NCI-H2107 treated with DMSO at 0.1 percent for 48 hours (cell line): ENCODE data around the gene RABIF.

Experiments
- DNase-seq: peaks from one replicate; lab custom pipeline; 2025; ENCODE audit not compliant: unreplicated experiment; lab: John Stamatoyannopoulos, UW

The RABIF gene

GRCh38 chr1:202879128-202879527 is 9.8 kb downstream of the RABIF start:
- no peak for DNase-seq

DNA sequence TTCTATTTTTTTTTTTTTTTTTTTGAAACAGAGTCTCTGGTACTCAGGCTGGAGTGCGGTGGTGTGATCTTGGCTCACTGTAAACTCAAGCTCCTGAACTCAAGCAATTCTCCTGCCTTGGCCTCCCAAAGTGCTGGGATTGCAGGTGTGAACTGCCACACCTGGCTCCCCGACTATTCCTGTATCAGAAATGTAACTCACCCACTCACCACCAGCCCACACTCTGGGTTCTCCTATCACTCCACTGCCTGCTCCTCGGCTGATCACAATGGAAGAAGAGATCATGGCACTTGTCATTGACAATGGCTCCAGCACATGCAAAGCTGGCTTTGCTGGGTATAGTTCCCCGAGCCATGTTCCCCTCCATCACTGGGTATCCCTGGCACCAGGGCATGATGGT is 15.9 kb downstream of the RABIF start:
- DNase-seq = no peak

DNA sequence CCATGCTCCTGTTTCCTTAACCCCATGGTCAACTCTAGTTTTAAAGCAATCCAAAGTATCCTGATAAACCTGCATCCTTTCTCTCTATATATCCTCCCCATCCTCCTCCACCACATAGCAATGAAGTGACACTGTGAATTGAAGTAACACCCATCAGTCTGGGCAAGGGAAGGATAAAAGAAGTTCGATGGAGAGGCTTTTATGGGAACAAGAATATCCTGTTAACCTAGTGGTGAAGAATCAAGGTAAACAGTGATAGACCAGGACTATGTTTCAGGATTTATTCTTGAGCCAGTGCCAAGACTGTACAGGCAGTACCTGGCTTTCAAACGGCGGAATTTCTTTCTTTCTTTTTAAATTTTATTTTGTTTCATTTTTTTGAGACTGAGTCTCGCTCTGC is 17.6 kb downstream of the RABIF start:
- no peak for DNase-seq

DNA sequence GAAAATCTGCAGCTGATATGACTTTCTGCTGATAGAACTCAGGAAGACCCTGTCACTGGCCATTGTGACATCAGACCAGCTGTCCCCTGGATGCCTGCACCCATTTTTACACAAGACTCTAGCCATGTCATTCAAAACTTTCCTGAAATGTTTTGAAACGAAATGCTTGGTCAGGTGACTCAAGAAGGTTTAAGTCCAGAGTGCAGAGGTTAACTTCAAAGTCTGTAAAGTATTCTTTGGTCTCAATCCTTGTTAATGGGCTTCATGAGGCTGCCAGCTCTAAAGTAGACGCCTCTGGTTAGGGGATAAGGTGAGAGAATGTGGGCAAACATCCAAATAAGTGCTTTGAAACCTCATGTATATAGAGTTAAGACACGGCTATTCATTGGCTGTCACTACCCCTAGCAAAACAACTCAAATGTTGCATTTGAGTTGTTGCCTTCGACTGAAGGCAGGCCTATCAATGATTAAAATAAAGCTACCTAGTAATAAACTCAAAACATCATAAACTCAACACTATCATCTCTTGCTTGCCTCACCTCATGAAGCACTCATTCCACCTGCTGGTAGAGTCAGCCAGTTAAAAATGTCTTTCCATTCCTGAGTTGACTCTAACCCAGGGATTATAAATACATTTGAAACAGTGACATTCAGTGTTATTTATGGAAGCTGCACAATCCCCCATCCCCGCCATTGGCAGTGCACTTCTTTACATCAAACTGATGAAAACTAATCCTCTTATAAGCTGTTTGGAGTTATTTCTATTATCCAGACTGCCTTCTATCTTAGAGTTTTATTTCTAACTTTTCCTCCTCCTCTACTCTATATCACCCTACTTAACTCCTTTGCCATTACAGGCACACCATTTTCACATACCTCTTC is 26.0 kb downstream of the RABIF start:
- DNase-seq = no peak

DNA sequence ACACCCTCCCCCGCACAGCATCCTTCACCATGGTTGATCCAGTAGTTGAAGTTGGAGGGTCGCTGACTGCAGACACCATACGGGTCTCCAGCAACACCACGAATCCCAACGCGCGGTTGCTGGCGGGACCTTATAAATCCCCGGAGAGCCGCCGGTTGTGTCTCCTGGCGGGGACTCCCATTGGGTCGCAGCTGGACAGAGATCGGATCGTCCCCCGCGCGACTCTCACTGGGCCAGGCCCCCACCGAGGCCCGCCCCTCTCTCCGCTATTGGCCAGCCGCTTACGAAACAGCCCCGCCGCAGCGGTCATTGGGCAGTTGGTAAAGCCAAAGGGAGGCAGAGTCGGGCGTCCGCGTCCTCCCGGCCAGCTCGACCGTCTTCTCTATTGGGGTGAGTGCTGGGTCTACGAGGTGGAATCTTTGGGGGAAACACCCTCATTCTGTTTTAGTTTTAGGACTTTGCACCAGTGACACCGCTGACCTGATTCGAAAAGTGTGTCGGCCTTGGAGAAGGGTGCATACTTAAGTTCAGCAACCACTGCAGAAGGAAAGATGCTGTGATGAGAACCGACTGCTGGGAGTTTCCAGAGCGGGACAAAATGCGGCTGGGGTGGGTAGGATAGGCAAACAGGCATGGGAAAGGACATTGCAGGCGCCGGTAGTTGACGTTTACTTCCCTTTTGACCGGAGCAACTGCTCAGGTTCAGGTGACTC is 27.4 kb downstream of the RABIF start:
- peak; percentile 88 for DNase-seq

DNA sequence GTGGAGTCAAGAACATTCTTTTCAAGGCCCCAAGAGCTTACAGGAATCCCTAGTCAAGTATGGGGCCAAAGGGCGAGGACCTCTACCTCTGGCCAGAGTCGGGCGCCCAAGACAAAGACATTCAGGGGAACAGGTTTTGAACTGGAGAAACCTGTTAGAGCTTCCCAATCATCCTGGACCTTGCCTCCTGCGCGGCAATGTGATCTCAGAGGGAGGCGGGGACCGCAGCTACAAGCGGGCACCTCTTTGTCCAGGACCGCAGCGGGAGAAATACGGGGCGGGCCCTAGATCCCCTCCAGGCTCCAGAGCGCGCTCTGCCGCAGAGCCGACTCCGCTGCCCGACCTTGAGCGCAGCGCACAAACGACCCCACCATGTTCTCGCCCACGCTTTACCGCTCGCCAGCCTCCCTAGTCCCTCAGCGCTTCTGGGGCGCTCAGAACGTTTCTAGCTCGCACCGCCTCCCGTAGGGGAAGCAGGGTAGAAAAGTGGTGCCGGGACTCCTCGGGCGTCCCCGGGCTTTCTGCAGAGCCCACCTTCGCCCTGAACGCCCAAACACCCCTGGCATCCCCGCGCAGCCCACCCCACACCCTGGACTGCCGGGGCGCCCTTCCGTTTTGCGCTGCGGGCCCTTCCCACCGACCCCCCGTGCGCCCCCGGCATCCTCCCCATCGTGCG is 28.1 kb downstream of the RABIF start:
- peak; percentile 48 for DNase-seq

DNA sequence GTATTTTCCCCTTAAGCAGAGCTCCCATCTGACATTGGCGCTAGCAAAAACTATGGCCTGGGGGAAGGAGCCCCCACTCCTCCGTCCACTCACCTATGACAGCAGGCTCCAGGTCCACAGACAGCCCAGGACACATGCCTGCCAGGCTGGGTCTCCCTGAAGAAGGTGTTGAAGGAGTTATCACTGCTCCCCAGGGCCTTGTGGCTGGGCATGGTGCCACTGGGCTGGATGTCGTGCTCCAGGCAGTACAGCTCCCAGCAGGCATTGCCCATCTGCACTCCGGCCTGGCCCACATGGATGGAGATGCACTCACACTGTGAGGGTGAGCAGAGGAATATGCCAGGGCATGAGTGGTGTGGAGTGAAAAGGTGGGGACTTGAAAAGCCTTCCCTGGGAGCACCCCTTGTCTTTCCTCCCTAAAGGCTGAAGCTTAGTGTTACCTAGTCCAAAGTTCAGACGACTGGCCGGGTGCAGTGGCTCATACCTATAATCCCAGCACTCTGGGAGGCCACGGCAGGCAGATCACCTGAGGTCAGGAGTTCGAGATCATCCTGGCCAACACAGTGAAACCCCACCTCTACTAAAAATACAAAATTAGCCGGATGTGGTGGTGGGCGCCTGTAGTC is 30.0 kb downstream of the RABIF start:
- DNase-seq = no peak

- no peak for DNase-seq
Measured at GRCh38 chr1:202858331-202858730, 30.6 kb downstream of the RABIF start.

GRCh38 chr1:202857136-202857610 is 31.8 kb downstream of the RABIF start:
- DNase-seq = no peak

GRCh38 chr1:202856014-202856413 is 32.9 kb downstream of the RABIF start:
- DNase-seq = no peak

- no peak for DNase-seq
Measured at GRCh38 chr1:202854787-202855186, 34.2 kb downstream of the RABIF start.

DNA sequence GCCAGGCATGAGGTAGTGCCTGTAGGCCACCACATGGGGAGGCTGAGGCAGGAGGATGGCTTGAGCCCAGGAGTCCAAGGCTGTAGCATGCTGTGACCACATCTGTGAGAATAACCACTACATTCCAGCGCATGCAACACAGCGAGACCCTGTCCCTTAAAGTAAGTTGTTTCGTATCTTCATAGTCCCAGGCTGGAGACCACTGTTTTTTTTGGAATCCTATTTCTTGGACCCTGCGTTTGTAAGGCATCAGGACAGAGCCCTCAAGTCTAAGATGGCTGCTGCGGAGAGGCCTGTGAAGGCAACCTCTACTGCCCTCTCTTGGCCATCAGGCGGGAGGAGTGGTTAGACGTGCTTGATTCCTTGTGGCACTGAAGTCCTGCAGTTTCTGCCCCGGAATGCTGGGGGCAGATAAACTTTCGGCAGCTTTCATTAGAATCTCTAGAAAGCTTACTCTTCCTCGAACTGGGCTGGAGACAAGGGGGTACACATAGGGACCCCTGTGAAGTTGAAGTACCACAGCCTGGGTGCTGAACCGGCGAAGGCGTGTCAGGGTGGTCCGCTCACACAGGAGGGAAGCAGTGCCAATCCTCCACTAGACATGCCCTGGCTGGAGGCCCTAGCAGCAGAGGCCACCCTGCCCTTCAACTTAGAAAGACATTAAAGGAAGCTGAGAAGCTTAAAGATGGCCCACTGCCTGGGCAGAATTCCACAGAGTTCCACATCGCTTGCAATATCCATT is 36.6 kb downstream of the RABIF start:
- DNase-seq = no peak

GRCh38 chr1:202850593-202851362 is 38.2 kb downstream of the RABIF start:
- no peak for DNase-seq

DNA sequence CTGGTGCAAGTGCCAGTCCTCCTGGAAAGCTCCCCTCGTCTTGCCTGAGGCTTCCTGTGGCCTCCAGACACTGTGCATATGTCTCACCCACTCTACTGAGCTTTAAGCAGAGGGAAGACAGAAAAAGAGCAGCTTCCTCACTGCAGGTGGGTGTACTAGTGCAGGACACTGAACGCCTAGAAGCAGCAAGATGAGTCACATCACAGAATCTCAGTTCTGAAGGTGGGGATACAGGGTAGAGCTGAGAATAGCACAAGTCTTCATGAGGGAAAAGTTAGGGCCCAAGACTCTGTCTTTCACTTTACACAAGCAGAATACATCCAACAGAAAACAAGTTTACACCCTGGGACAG is 40.8 kb downstream of the RABIF start:
- DNase-seq = no peak

GRCh38 chr1:202844935-202845334 is 44.0 kb downstream of the RABIF start:
- no peak for DNase-seq

- DNase-seq = no peak
Measured at GRCh38 chr1:202844259-202844658, 44.7 kb downstream of the RABIF start.

- DNase-seq = no peak
Measured at GRCh38 chr1:202843081-202843480, 45.9 kb downstream of the RABIF start.

DNA sequence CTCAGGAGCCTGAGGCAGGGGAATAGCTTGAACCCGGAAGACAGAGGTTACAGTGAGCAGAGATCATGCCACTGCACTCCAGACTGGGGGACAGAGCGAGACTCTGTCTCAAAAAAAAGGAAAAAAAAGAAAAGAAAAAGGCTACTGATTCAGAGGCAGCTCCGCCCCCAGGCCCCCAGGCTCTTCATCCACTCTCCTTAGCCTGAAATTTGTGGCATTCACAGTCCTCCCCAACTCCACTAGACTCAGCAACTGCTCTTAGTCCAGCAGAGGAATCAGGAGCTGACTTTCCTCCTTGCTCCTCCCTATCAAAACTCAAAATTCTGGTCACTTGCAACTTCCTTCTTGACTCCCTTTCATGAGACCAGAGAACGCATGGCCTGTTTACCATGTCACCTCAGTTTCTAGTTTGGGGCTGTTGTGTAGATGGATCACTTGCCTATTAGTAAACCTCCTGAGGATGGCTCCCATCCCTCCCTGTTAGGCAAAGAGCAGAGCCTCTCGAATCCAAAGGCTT is 51.1 kb downstream of the RABIF start:
- DNase-seq = no peak

DNA sequence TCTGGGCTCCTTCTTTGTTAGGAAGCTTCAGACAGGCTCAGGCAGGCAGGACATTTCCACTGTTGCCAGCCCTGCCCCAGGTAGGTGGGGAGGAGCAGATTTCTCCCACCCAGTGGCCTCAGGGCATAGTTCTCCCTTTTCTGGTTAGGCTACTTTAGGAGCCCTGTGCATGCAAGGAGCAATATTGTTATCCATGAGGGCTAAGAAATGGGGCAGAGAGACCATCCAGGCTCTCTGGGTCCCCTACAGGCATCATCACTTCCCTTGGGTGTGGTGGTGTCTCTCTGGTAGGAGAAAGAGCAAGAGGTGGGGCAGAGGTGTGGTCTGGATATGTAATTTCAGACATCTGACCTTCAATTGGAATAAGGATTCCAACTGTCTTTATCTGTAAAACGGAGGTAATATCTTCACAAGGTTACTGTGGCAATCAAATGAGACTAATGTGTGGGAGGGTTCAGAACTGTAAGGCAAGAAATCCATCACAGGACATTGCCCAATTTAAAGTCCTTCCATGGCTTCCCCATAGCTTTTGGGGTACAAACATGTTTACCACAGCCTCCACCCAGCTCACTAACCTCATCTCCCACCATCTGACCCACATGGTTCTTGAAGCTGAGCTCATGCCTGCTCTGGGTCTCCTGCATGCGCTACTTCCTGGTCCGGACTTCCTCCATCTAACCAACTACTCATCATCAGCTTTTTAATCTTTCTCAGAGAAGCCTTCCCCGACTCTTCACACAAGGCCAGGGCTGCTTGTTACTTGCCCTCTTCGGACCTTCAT is 52.1 kb downstream of the RABIF start:
- DNase-seq = no peak
